ENCODE data around the gene TESPA1. TPM values are rescaled to one million over a fixed set of nuclear protein-coding genes. Genes with fewer than 3 reads are reported as not detected.

The TESPA1 gene
- total RNA-seq = 0.52 TPM

DNA sequence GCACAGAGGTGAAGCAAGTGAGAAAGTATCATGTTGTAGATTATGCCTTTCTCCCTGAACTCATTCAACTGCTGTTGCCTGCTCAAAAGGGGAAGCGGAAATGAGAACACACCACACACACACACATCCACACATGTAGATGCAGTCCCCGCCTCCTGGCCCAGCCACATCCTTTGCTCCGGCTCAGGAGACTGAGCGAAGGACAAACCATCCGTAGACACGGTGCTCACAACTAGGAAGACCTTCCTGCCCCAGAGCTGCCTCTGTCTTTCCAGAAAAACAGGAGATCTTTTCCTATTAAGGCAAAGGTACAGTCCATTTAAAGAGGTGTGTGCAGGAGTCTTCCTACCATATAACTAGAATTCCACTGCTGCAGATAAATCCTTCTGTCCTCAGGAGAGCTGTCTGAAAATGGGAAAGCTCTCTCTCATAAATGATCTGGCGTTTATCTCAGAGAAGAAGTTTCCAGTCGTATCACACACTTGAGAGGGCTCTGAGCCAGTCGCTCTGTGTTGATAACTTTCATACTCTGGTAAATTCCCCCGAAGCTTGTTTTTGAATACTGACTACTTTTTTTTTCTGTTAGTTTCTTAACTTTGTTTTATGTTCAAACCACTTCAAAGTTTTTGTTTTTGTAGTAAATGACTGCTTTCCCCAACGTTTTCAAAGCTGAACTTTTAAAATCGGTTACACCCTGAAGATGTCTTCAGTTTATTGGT lies at the start of gene TESPA1:
Gene TESPA1, minus strand, starts transcription at position 105 of the 719 bp plus-strand sequence. CDS start 10,200 bp downstream, outside the sequence.
- no peak within 1 kb of the TSS for H3K9ac ChIP-seq (ENCODE audit: low read depth in 1 of 3, low read length in 3 of 3)
- H3K36me3 ChIP-seq (ENCODE audit: control insufficient read depth in 3 of 3, insufficient read depth in 3 of 3, low read length in 3 of 3) = no peaks in the 10 kb centered on the region
- H3K4me3 ChIP-seq (ENCODE audit: low read length in 3 of 3) = peak within 1 kb of the TSS in 1 of 3 donors; percentile 15
- no peak within 1 kb of the TSS for H3K27ac ChIP-seq (ENCODE audit: low read depth, low read length)
- H3K4me1 ChIP-seq (ENCODE audit: control insufficient read depth in 3 of 3, insufficient read depth in 3 of 3, low read length in 3 of 3) = peaks cover 0 to 8% (median 0%) of the 10 kb centered on the region in 3 donors
- H3K9me3 ChIP-seq (ENCODE audit: control insufficient read depth in 3 of 3, low read length in 3 of 3) = no peaks in the 10 kb centered on the region
- no peaks in the 10 kb centered on the region for H3K27me3 ChIP-seq (ENCODE audit: control insufficient read depth in 3 of 3, insufficient read depth in 3 of 3, low read length in 3 of 3)

GRCh38 chr12:55034218-55034617 lies 49.7 kb upstream of the TESPA1 start:
- H3K27ac ChIP-seq (ENCODE audit: low read depth, low read length) = no peak overlapping the region
- no peak overlapping the region for H3K9ac ChIP-seq (ENCODE audit: low read depth in 1 of 3, low read length in 3 of 3)
- peaks cover 0 to 8% (median 0%) of the 10 kb centered on the region in 3 donors for H3K27me3 ChIP-seq (ENCODE audit: control insufficient read depth in 3 of 3, insufficient read depth in 3 of 3, low read length in 3 of 3)
- H3K4me3 ChIP-seq (ENCODE audit: low read length in 3 of 3) = no peak overlapping the region
- H3K36me3 ChIP-seq (ENCODE audit: control insufficient read depth in 3 of 3, insufficient read depth in 3 of 3, low read length in 3 of 3) = no peaks in the 10 kb centered on the region
- no peaks in the 10 kb centered on the region for H3K4me1 ChIP-seq (ENCODE audit: control insufficient read depth in 3 of 3, insufficient read depth in 3 of 3, low read length in 3 of 3)
- no peaks in the 10 kb centered on the region for H3K9me3 ChIP-seq (ENCODE audit: control insufficient read depth in 3 of 3, low read length in 3 of 3)

DNA sequence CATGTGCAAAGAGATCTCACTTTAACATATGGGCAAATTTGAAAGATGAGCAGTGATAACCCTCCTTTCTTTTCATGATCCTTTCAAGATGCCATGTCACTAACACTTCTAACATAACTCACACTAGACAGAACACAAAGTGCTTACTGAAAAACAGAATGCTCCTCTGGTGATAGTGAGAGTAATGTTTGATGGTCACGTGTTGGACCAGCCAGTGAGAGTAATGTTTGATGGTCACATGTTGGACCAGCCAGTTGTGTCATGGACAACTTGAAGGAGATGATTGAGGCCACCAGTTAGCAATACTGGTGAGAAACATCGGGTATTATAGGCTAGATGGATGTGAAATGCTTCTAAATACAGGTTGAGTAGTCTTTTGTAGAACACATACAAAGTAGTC lies 40.9 kb upstream of the TESPA1 start:
- H3K36me3 ChIP-seq (ENCODE audit: control insufficient read depth in 3 of 3, insufficient read depth in 3 of 3, low read length in 3 of 3) = no peaks in the 10 kb centered on the region
- H3K9me3 ChIP-seq (ENCODE audit: control insufficient read depth in 3 of 3, low read length in 3 of 3) = no peaks in the 10 kb centered on the region
- peaks cover 2 to 5% (median 4%) of the 10 kb centered on the region in 3 donors for H3K27me3 ChIP-seq (ENCODE audit: control insufficient read depth in 3 of 3, insufficient read depth in 3 of 3, low read length in 3 of 3)
- H3K27ac ChIP-seq (ENCODE audit: low read depth, low read length) = no peak overlapping the region
- H3K9ac ChIP-seq (ENCODE audit: low read depth in 1 of 3, low read length in 3 of 3) = no peak overlapping the region
- no peaks in the 10 kb centered on the region for H3K4me1 ChIP-seq (ENCODE audit: control insufficient read depth in 3 of 3, insufficient read depth in 3 of 3, low read length in 3 of 3)
- H3K4me3 ChIP-seq (ENCODE audit: low read length in 3 of 3) = no peak overlapping the region

DNA sequence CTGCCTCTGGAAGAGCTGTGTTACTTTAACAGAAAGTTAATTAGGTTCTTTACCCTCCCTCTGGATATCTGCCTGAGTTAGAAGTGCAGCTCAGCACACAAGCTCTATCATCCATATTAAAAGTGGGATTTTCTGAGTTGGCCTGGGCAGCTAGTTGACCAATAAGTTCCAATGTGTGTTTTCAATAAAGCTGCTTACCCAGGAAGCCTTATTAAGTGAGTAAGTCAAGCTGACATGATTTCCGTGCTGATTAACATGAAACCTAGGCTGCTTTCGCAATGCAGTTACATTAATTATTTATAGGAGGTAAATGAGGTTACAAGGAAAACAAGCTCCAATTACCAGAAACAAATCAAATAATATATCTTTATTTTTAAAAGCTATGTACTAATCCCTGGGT lies 40.0 kb upstream of the TESPA1 start:
- no peak overlapping the region for H3K27ac ChIP-seq (ENCODE audit: low read depth, low read length)
- no peak overlapping the region for H3K9ac ChIP-seq (ENCODE audit: low read depth in 1 of 3, low read length in 3 of 3)
- H3K27me3 ChIP-seq (ENCODE audit: control insufficient read depth in 3 of 3, insufficient read depth in 3 of 3, low read length in 3 of 3) = peaks cover 4 to 6% (median 5%) of the 10 kb centered on the region in 3 donors
- H3K4me1 ChIP-seq (ENCODE audit: control insufficient read depth in 3 of 3, insufficient read depth in 3 of 3, low read length in 3 of 3) = no peaks in the 10 kb centered on the region
- H3K36me3 ChIP-seq (ENCODE audit: control insufficient read depth in 3 of 3, insufficient read depth in 3 of 3, low read length in 3 of 3) = no peaks in the 10 kb centered on the region
- no peaks in the 10 kb centered on the region for H3K9me3 ChIP-seq (ENCODE audit: control insufficient read depth in 3 of 3, low read length in 3 of 3)
- H3K4me3 ChIP-seq (ENCODE audit: low read length in 3 of 3) = no peak overlapping the region

GRCh38 chr12:55019784-55020183 lies 35.2 kb upstream of the TESPA1 start, which contains the start of gene NEUROD4:
Gene NEUROD4 (plus strand): TSS chr12:55019974. CDS start chr12:55026440, 6,466 bp downstream.
- H3K36me3 ChIP-seq (ENCODE audit: control insufficient read depth in 3 of 3, insufficient read depth in 3 of 3, low read length in 3 of 3) = no peaks in the 10 kb centered on the region
- H3K27ac ChIP-seq (ENCODE audit: low read depth, low read length) = no peak within 1 kb of the TSS
- no peaks in the 10 kb centered on the region for H3K9me3 ChIP-seq (ENCODE audit: control insufficient read depth in 3 of 3, low read length in 3 of 3)
- no peak within 1 kb of the TSS for H3K4me3 ChIP-seq (ENCODE audit: low read length in 3 of 3)
- no peaks in the 10 kb centered on the region for H3K4me1 ChIP-seq (ENCODE audit: control insufficient read depth in 3 of 3, insufficient read depth in 3 of 3, low read length in 3 of 3)
- H3K9ac ChIP-seq (ENCODE audit: low read depth in 1 of 3, low read length in 3 of 3) = no peak within 1 kb of the TSS
- peaks cover 6 to 20% (median 10%) of the 10 kb centered on the region in 3 donors for H3K27me3 ChIP-seq (ENCODE audit: control insufficient read depth in 3 of 3, insufficient read depth in 3 of 3, low read length in 3 of 3)

DNA sequence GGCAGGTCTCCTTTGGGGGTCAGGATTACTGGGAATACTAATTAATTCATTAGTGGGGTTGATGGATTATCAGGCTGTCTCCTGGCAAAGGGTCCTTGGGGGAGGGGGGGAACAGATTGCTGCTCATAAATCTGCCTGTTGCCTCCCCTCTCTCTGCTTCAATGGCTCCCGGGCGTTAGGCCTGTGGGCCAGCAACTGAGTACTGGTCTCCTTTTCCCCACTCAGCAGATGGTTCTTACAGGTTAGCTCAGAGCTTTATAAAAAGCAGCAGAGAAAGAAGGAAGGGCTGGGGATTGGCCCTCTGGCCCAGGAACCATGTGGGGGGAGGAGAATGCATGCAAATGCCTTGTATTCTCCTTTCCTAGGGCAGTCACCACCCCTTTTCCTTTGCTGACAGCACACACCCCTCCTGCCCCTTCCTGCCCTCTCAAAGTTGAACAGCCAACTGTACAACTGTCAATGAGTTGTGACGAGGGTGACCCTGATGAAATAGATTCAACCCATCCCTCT lies 32.9 kb upstream of the TESPA1 start:
- H3K4me1 ChIP-seq (ENCODE audit: control insufficient read depth in 3 of 3, insufficient read depth in 3 of 3, low read length in 3 of 3) = no peaks in the 10 kb centered on the region
- H3K36me3 ChIP-seq (ENCODE audit: control insufficient read depth in 3 of 3, insufficient read depth in 3 of 3, low read length in 3 of 3) = no peaks in the 10 kb centered on the region
- H3K9me3 ChIP-seq (ENCODE audit: control insufficient read depth in 3 of 3, low read length in 3 of 3) = no peaks in the 10 kb centered on the region
- H3K27me3 ChIP-seq (ENCODE audit: control insufficient read depth in 3 of 3, insufficient read depth in 3 of 3, low read length in 3 of 3) = peaks cover 6 to 15% (median 10%) of the 10 kb centered on the region in 3 donors
- H3K9ac ChIP-seq (ENCODE audit: low read depth in 1 of 3, low read length in 3 of 3) = no peak overlapping the region
- no peak overlapping the region for H3K4me3 ChIP-seq (ENCODE audit: low read length in 3 of 3)
- no peak overlapping the region for H3K27ac ChIP-seq (ENCODE audit: low read depth, low read length)

GRCh38 chr12:55008944-55009585 lies 24.5 kb upstream of the TESPA1 start:
- Histone ChIP-seq H3K4me1 (ENCODE audit: control insufficient read depth in 3 of 3, insufficient read depth in 3 of 3, low read length in 3 of 3) (no peaks in the 10 kb centered on the region), H3K9ac (ENCODE audit: low read depth in 1 of 3, low read length in 3 of 3) (no peak overlapping the region), H3K36me3 (ENCODE audit: control insufficient read depth in 3 of 3, insufficient read depth in 3 of 3, low read length in 3 of 3) (no peaks in the 10 kb centered on the region), H3K9me3 (ENCODE audit: control insufficient read depth in 3 of 3, low read length in 3 of 3) (no peaks in the 10 kb centered on the region), H3K4me3 (ENCODE audit: low read length in 3 of 3) (no peak overlapping the region), H3K27me3 (ENCODE audit: control insufficient read depth in 3 of 3, insufficient read depth in 3 of 3, low read length in 3 of 3) (peaks cover 0 to 4% (median 0%) of the 10 kb centered on the region in 3 donors), H3K27ac (ENCODE audit: low read depth, low read length) (no peak overlapping the region)

GRCh38 chr12:55002355-55002754 lies 17.8 kb upstream of the TESPA1 start:
- Histone ChIP-seq H3K27me3 (ENCODE audit: control insufficient read depth in 3 of 3, insufficient read depth in 3 of 3, low read length in 3 of 3) (peaks cover 0 to 4% (median 0%) of the 10 kb centered on the region in 3 donors), H3K4me1 (ENCODE audit: control insufficient read depth in 3 of 3, insufficient read depth in 3 of 3, low read length in 3 of 3) (no peaks in the 10 kb centered on the region), H3K9me3 (ENCODE audit: control insufficient read depth in 3 of 3, low read length in 3 of 3) (no peaks in the 10 kb centered on the region), H3K36me3 (ENCODE audit: control insufficient read depth in 3 of 3, insufficient read depth in 3 of 3, low read length in 3 of 3) (no peaks in the 10 kb centered on the region), H3K27ac (ENCODE audit: low read depth, low read length) (no peak overlapping the region), H3K4me3 (ENCODE audit: low read length in 3 of 3) (no peak overlapping the region), H3K9ac (ENCODE audit: low read depth in 1 of 3, low read length in 3 of 3) (no peak overlapping the region)

GRCh38 chr12:55001198-55001868 lies 16.8 kb upstream of the TESPA1 start:
- Histone ChIP-seq H3K9ac (ENCODE audit: low read depth in 1 of 3, low read length in 3 of 3) (no peak overlapping the region), H3K36me3 (ENCODE audit: control insufficient read depth in 3 of 3, insufficient read depth in 3 of 3, low read length in 3 of 3) (no peaks in the 10 kb centered on the region), H3K4me3 (ENCODE audit: low read length in 3 of 3) (no peak overlapping the region), H3K27me3 (ENCODE audit: control insufficient read depth in 3 of 3, insufficient read depth in 3 of 3, low read length in 3 of 3) (peaks cover 0 to 4% (median 0%) of the 10 kb centered on the region in 3 donors), H3K27ac (ENCODE audit: low read depth, low read length) (no peak overlapping the region), H3K4me1 (ENCODE audit: control insufficient read depth in 3 of 3, insufficient read depth in 3 of 3, low read length in 3 of 3) (no peaks in the 10 kb centered on the region), H3K9me3 (ENCODE audit: control insufficient read depth in 3 of 3, low read length in 3 of 3) (no peaks in the 10 kb centered on the region)
